H1 (cell line): Measurements from ENCODE around the gene TTC34. TPM values are rescaled to one million over a fixed set of nuclear protein-coding genes. Genes with fewer than 3 reads are reported as not detected.
"Not testable (repeated sequence)": the region's sequence is repeated elsewhere in the genome, so short reads cannot be mapped to it uniquely, and the experiment has no call there.

Source experiments
- CTCF ChIA-PET: fragments of 300-600 bp; sonication (Branson Sonifier 250); formaldehyde crosslinking; loops from one replicate; lab custom pipeline; 2021; ENCODE audit not compliant: partially characterized antibody; lab: Charles Lee
- POLR2A ChIA-PET: fragments of 300-600 bp; sonication (Branson Sonifier 250); formaldehyde crosslinking; loops from one replicate; lab custom pipeline; 2021; ENCODE audit warnings: inconsistent platforms; ENCODE audit not compliant: partially characterized antibody; lab: Charles Lee
- DNase-seq, 2 experiments: peaks; one replicate each; pipeline versions ENCODE4 v3.0.0 to v3.0.0-alpha.2; 2010 to 2022; ENCODE audit warnings: low spot score in 2 of 2, low read depth in 1 of 2, mixed read lengths in 1 of 2
- FAIRE-seq: peaks from 2 replicates; lab custom pipeline; 2011; peaks lifted over from hg19 to GRCh38; lab: Jason Lieb, UNC
- H2AFZ ChIP-seq: 2 replicates; pipeline ENCODE4 v1.8.1; 2012; ENCODE audit warnings: low read length, inconsistent platforms
- H2AK5ac ChIP-seq: 2 replicates; pipeline ENCODE4 v1.6.1; 2013; ENCODE audit warnings: low read depth, low read length
- H2BK120ac ChIP-seq: replicated peaks from 2 replicates; pipeline ENCODE3; 2013; ENCODE audit warnings: low read depth, low read length, inconsistent platforms
- H2BK12ac ChIP-seq: 2 replicates; pipeline ENCODE4 v1.6.1; 2013; ENCODE audit warnings: low read depth, low read length
- H2BK15ac ChIP-seq: 2 replicates; pipeline ENCODE4 v1.6.1; 2013; ENCODE audit warnings: low read length
- H2BK20ac ChIP-seq: 2 replicates; pipeline ENCODE4 v1.6.1; 2013; ENCODE audit warnings: low read length
- H2BK5ac ChIP-seq: 2 replicates; pipeline ENCODE4 v1.6.1; 2013; ENCODE audit warnings: low read depth, low read length
- H3K14ac ChIP-seq: 2 replicates; pipeline ENCODE4 v1.6.1; 2013; ENCODE audit warnings: inconsistent platforms; ENCODE audit not compliant: insufficient read length
- H3K18ac ChIP-seq: 2 replicates; pipeline ENCODE4 v1.6.1; 2013; ENCODE audit warnings: low read length; ENCODE audit errors: extremely low read depth
- H3K23ac ChIP-seq: 2 replicates; pipeline ENCODE4 v1.6.1; 2013; ENCODE audit warnings: inconsistent platforms; ENCODE audit not compliant: insufficient read length
- H3K23me2 ChIP-seq: 2 replicates; pipeline ENCODE4 v1.6.1; 2013; ENCODE audit warnings: low read depth, low read length
- H3K27ac ChIP-seq: 2 replicates; pipeline ENCODE4 v1.6.1; 2011; ENCODE audit warnings: low read depth, low read length, inconsistent platforms
- H3K27me3 ChIP-seq, 4 experiments: replicated peaks in 1 of 4; 1 replicate in 1 of 4; 2 replicates in 3 of 4; pipeline versions ENCODE4 v1.6.1 to v1.8.1; 2011 to 2013; ENCODE audit warnings: low read length in 3 of 4, mild to moderate bottlenecking in 3 of 4, inconsistent platforms in 2 of 4, mixed read lengths in 2 of 4, moderate library complexity in 1 of 4; ENCODE audit not compliant: control insufficient read depth in 3 of 4, insufficient read depth in 3 of 4; ENCODE audit errors: extremely low read depth in 1 of 4
- H3K36me3 ChIP-seq, 4 experiments: 2 replicates each; pipeline versions ENCODE4 v1.6.1 to v1.8.1; 2011 to 2013; ENCODE audit warnings: mild to moderate bottlenecking in 4 of 4, low read length in 3 of 4, moderate library complexity in 2 of 4, control low read depth in 1 of 4, inconsistent platforms in 1 of 4; ENCODE audit not compliant: insufficient read depth in 4 of 4, control insufficient read depth in 2 of 4
- H3K4ac ChIP-seq: replicated peaks from 2 replicates; pipeline ENCODE3; 2013; ENCODE audit warnings: low read length, low read depth, mixed read lengths, inconsistent platforms; ENCODE audit not compliant: insufficient read length
- H3K4me1 ChIP-seq, 4 experiments: replicated peaks in 1 of 4; 1 replicate in 1 of 4; 2 replicates in 3 of 4; pipeline versions ENCODE4 v1.6.1 to v1.8.1; 2011 to 2013; ENCODE audit warnings: low read length in 3 of 4, inconsistent platforms in 2 of 4, mixed read lengths in 1 of 4; ENCODE audit not compliant: insufficient read depth in 4 of 4, control insufficient read depth in 3 of 4
- H3K4me2 ChIP-seq, 2 experiments: 2 replicates each; pipeline versions ENCODE4 v1.6.1 to v1.8.1; 2011 to 2013; ENCODE audit warnings: low read depth in 2 of 2, low read length in 2 of 2, control low read depth in 1 of 2, inconsistent platforms in 1 of 2, mild to moderate bottlenecking in 1 of 2; ENCODE audit not compliant: insufficient read depth in 1 of 2
- H3K4me3 ChIP-seq, 4 experiments: fragments of 200-600, 300-600 bp in 1 of 4; sonication (generic), shearing (Covaris generic), sonication (Bioruptor Twin) in 1 of 4; 2 replicates each; pipeline versions ENCODE4 v1.5.1 to v1.8.1; 2011 to 2016; ENCODE audit warnings: low read length in 4 of 4, low read depth in 3 of 4, control low read depth in 2 of 4, inconsistent platforms in 2 of 4, mild to moderate bottlenecking in 2 of 4, mixed read lengths in 1 of 4, moderate library complexity in 1 of 4; ENCODE audit not compliant: insufficient read depth in 2 of 4; ENCODE audit errors: extremely low read depth in 1 of 4
- H3K56ac ChIP-seq: replicated peaks from 2 replicates; pipeline ENCODE3; 2013; ENCODE audit warnings: low read depth, mild to moderate bottlenecking, mixed read lengths, low read length, inconsistent platforms; ENCODE audit not compliant: insufficient read length
- H3K79me1 ChIP-seq: 2 replicates; pipeline ENCODE4 v1.6.1; 2013; ENCODE audit warnings: low read depth, low read length, control low read depth
- H3K79me2 ChIP-seq, 2 experiments: 2 replicates each; pipeline versions ENCODE4 v1.6.1 to v1.8.1; 2012 to 2013; ENCODE audit warnings: low read length in 2 of 2, mild to moderate bottlenecking in 2 of 2, inconsistent platforms in 1 of 2; ENCODE audit not compliant: insufficient read depth in 2 of 2, control insufficient read depth in 1 of 2
- H3K9ac ChIP-seq, 4 experiments: replicated peaks in 1 of 4; 1 replicate in 1 of 4; 2 replicates in 3 of 4; pipeline versions ENCODE4 v1.6.1 to v1.8.1; 2011 to 2013; ENCODE audit warnings: low read depth in 3 of 4, low read length in 3 of 4, control low read depth in 2 of 4, mild to moderate bottlenecking in 2 of 4, moderate library complexity in 2 of 4, inconsistent platforms in 1 of 4; ENCODE audit errors: extremely low read depth in 1 of 4
- H3K9me3 ChIP-seq, 2 experiments: 2 replicates each; pipeline versions ENCODE4 v1.6.1 to v1.8.1; 2012 to 2013; ENCODE audit warnings: mild to moderate bottlenecking in 2 of 2, moderate library complexity in 2 of 2, control low read depth in 1 of 2, inconsistent platforms in 1 of 2, low read depth in 1 of 2, low read length in 1 of 2, mixed read lengths in 1 of 2; ENCODE audit not compliant: insufficient read depth in 2 of 2
- H4K20me1 ChIP-seq, 2 experiments: replicated peaks in 1 of 2; 2 replicates each; pipeline versions ENCODE3 to v1.8.1; 2011 to 2013; ENCODE audit warnings: inconsistent platforms in 2 of 2, low read length in 2 of 2, mild to moderate bottlenecking in 1 of 2; ENCODE audit not compliant: insufficient read depth in 2 of 2, control insufficient read depth in 1 of 2
- H4K5ac ChIP-seq: 2 replicates; pipeline ENCODE4 v1.6.1; 2013; ENCODE audit warnings: low read length, low read depth, mixed read lengths, inconsistent platforms; ENCODE audit not compliant: insufficient read length
- H4K8ac ChIP-seq: 2 replicates; pipeline ENCODE4 v1.8.0; 2013; ENCODE audit warnings: mild to moderate bottlenecking, moderate library complexity, low read length, inconsistent platforms; ENCODE audit not compliant: insufficient read depth; ENCODE audit errors: extremely low read depth
- H4K91ac ChIP-seq: replicated peaks from 2 replicates; pipeline ENCODE3; 2013; ENCODE audit warnings: low read length, mixed read lengths, inconsistent platforms; ENCODE audit not compliant: insufficient read length
- WGBS, 2 experiments: shearing (Covaris generic) in 1 of 2; methylation state at CpG; one replicate each; pipeline versions ENCODE4 v1.1.6 to v1.1.7; 2013 to 2015; ENCODE audit warnings: low lambda C conversion rate in 2 of 2, mixed read lengths in 2 of 2, inconsistent platforms in 1 of 2, low coverage in 1 of 2, missing lambda C conversion rate in 1 of 2; ENCODE audit not compliant: insufficient replicate concordance in 2 of 2, insufficient coverage in 1 of 2, insufficient read length in 1 of 2; ENCODE audit errors: extremely low coverage in 1 of 2, missing lambda C conversion rate in 1 of 2; 5-methylcytosine and 5-hydroxymethylcytosine counted together
- polyA plus RNA-seq, 7 experiments: library from polyadenylated mRNA; depleted of rRNA in 3 of 7; stranded (reverse) in 5 of 7; unstranded in 2 of 7; fragments of >200 nt in 5 of 7; fragments of 200-250 nt in 2 of 7; gene quantifications; 1 replicate in 5 of 7; 2 replicates in 1 of 7; 4 replicates in 1 of 7; pipeline versions ENCODE4 v1.2.1 to v1.2.3, GENCODE V29; 2011 to 2013; ENCODE audit warnings: missing spikeins in 2 of 7, mixed read lengths in 2 of 7
- total RNA-seq: library from RNA; stranded (reverse); fragmentation: NEBNext Ultra II Directional; extraction: Animal tissue kit (Norgen Biotek cat#: 25700); gene quantifications from 2 replicates; pipeline ENCODE4 v1.2.1, GENCODE V29; 2021

TTC34 gene
- total and polyA plus RNA-seq, 2 of the 8 experiments (the other 6 are each of a cell fraction or from before 2014, with no cell fraction given) = 0.23 to 0.50 TPM

- H2BK120ac ChIP-seq, H3K18ac ChIP-seq, H4K91ac ChIP-seq, H3K4ac ChIP-seq, H3K79me2 ChIP-seq, FAIRE-seq, H4K8ac ChIP-seq, H3K23ac ChIP-seq, H2BK20ac ChIP-seq, H4K20me1 ChIP-seq, H2AK5ac ChIP-seq, H3K9ac ChIP-seq, POLR2A ChIA-PET, DNase-seq, H3K4me3 ChIP-seq, H2AFZ ChIP-seq, H3K36me3 ChIP-seq, H2BK5ac ChIP-seq, H3K23me2 ChIP-seq, CTCF ChIA-PET, H3K27ac ChIP-seq, H3K56ac ChIP-seq, H2BK15ac ChIP-seq, H3K4me2 ChIP-seq, H2BK12ac ChIP-seq, H3K14ac ChIP-seq, H3K79me1 ChIP-seq, H4K5ac ChIP-seq, H3K4me1 ChIP-seq, H3K27me3 ChIP-seq: not testable (repeated sequence)
- 87% methylated on average over 6 of the region's 10 CpGs; no CpG with 5 or more reads in 1 of the 2 experiments for WGBS, 2 experiments
- peaks cover 35 to 48% of the 10 kb centered on the region in 2 experiments for H3K9me3 ChIP-seq
Measured at GRCh38 chr1:2657909-2658308, 143.6 kb downstream of the TTC34 start.

- H3K9ac ChIP-seq, H4K20me1 ChIP-seq, H3K14ac ChIP-seq, H3K4me2 ChIP-seq, H3K27ac ChIP-seq, H2AK5ac ChIP-seq, H3K23ac ChIP-seq, FAIRE-seq, H4K8ac ChIP-seq, H3K27me3 ChIP-seq, H3K79me1 ChIP-seq, H2BK5ac ChIP-seq, H3K4ac ChIP-seq, H4K91ac ChIP-seq, H3K36me3 ChIP-seq, H3K79me2 ChIP-seq, CTCF ChIA-PET, POLR2A ChIA-PET, H2AFZ ChIP-seq, H2BK120ac ChIP-seq, H4K5ac ChIP-seq, H3K4me1 ChIP-seq, H3K18ac ChIP-seq, H3K56ac ChIP-seq, H3K4me3 ChIP-seq, H3K23me2 ChIP-seq, DNase-seq, H2BK12ac ChIP-seq, H2BK15ac ChIP-seq, H2BK20ac ChIP-seq: not testable (repeated sequence)
- H3K9me3 ChIP-seq = peaks cover 43 to 55% of the 10 kb centered on the region in 2 experiments
- 71% methylated on average over 5 of the region's 12 CpGs; no CpG with 5 or more reads in 1 of the 2 experiments for WGBS, 2 experiments
Measured at GRCh38 chr1:2657124-2657523, 144.4 kb downstream of the TTC34 start.
